ENCODE data around the gene MRC2. TPM values are rescaled to one million over a fixed set of nuclear protein-coding genes. Genes with fewer than 3 reads are reported as not detected.

The MRC2 gene
- polyA plus RNA-seq, 3 donors = 0.04 TPM; not detected in 2

- no peak overlapping the region for H3K4me2 ChIP-seq (replicated peaks; ENCODE audit: extremely low read depth, low read length, poor library complexity, severe bottlenecking)
- H3K9me3 Mint-ChIP-seq = no peaks in the 10 kb centered on the region
- no peak overlapping the region for H3K9ac ChIP-seq (ENCODE audit: insufficient read depth, low read length, poor library complexity, severe bottlenecking)
- H4K20me1 ChIP-seq (ENCODE audit: insufficient read depth, low read length) = no peaks in the 10 kb centered on the region
- TF ChIP-seq CTCF (IDR thresholded peaks at IDR 0.05) = no peak
- peaks cover 10% of the 10 kb centered on the region for H3K4me1 Mint-ChIP-seq
- no peak overlapping the region for H2AFZ ChIP-seq (ENCODE audit: insufficient read depth, low read depth, low read length, poor library complexity, severe bottlenecking)
- intact Hi-C loops (cut with micrococcal nuclease) = loop anchor here in 1 of 2 donors (10.0 kb wide), 1 partner anchor 704 kb away; no protein-coding TSS in a partner anchor
- H3K36me3 Mint-ChIP-seq = no peaks in the 10 kb centered on the region
- no peaks in the 10 kb centered on the region for H3K36me3 ChIP-seq (replicated peaks in 1 of 2; ENCODE audit: control insufficient read depth in 1 of 2, insufficient read depth in 2 of 2, low read length in 2 of 2)
- H3K4me1 ChIP-seq (ENCODE audit: control insufficient read depth in 1 of 2, insufficient read depth in 2 of 2, low read length in 2 of 2) = peaks cover 9 to 12% of the 10 kb centered on the region in 2 donors
- no peaks in the 10 kb centered on the region for H3K79me2 ChIP-seq (ENCODE audit: insufficient read depth, low read length)
- no peaks in the 10 kb centered on the region for H3K9me3 ChIP-seq (replicated peaks in 1 of 2; ENCODE audit: control insufficient read depth in 1 of 2, insufficient read depth in 1 of 2, low read length in 2 of 2)
- DNase-seq = no peak
- 75% methylated on average over 8 of the region's 12 CpGs for WGBS (ENCODE audit: insufficient coverage)
- H3K4me3 Mint-ChIP-seq = no peak overlapping the region
- no peak overlapping the region for H3K27ac Mint-ChIP-seq
- peaks cover 0 to 20% of the 10 kb centered on the region in 2 donors for H3K27me3 ChIP-seq (ENCODE audit: control insufficient read depth in 2 of 2, insufficient read depth in 2 of 2, low read length in 2 of 2)
- H3K27ac ChIP-seq (ENCODE audit: low read depth in 1 of 2, low read length in 2 of 2) = no peak overlapping the region
- H3K4me3 ChIP-seq (replicated peaks in 1 of 3; ENCODE audit: low read depth in 2 of 3, low read length in 3 of 3) = no peak overlapping the region
- H3K27me3 Mint-ChIP-seq (ENCODE audit: low read depth in 3 of 3) = peaks cover 19 to 31% (median 20%) of the 10 kb centered on the region in 3 donors
Measured at GRCh38 chr17:62700964-62701705, 73.7 kb downstream of the MRC2 start.

GRCh38 chr17:62701706-62702085 is 74.2 kb downstream of the MRC2 start:
- Mint-ChIP-seq H3K27ac (no peak overlapping the region), H3K4me1 (peaks cover 10% of the 10 kb centered on the region), H3K27me3 (ENCODE audit: low read depth in 3 of 3) (peaks cover 19 to 36% (median 20%) of the 10 kb centered on the region in 3 donors), H3K9me3 (no peaks in the 10 kb centered on the region), H3K4me3 (no peak overlapping the region), H3K36me3 (no peaks in the 10 kb centered on the region)
- H3K36me3 ChIP-seq (replicated peaks in 1 of 2; ENCODE audit: control insufficient read depth in 1 of 2, insufficient read depth in 2 of 2, low read length in 2 of 2) = no peaks in the 10 kb centered on the region
- no peak for TF ChIP-seq CTCF (IDR thresholded peaks at IDR 0.05)
- no peak overlapping the region for H3K4me2 ChIP-seq (replicated peaks; ENCODE audit: extremely low read depth, low read length, poor library complexity, severe bottlenecking)
- no peaks in the 10 kb centered on the region for H3K79me2 ChIP-seq (ENCODE audit: insufficient read depth, low read length)
- H3K27ac ChIP-seq (ENCODE audit: low read depth in 1 of 2, low read length in 2 of 2) = no peak overlapping the region
- DNase-seq = no peak
- no peak overlapping the region for H2AFZ ChIP-seq (ENCODE audit: insufficient read depth, low read depth, low read length, poor library complexity, severe bottlenecking)
- H3K9me3 ChIP-seq (replicated peaks in 1 of 2; ENCODE audit: control insufficient read depth in 1 of 2, insufficient read depth in 1 of 2, low read length in 2 of 2) = no peaks in the 10 kb centered on the region
- intact Hi-C loops (cut with micrococcal nuclease) = loop anchor here (2.0 to 10.0 kb wide), 2 partner anchors 703 to 705 kb away; no protein-coding TSS in a partner anchor
- no peak overlapping the region for H3K4me3 ChIP-seq (replicated peaks in 1 of 3; ENCODE audit: low read depth in 2 of 3, low read length in 3 of 3)
- H3K9ac ChIP-seq (ENCODE audit: insufficient read depth, low read length, poor library complexity, severe bottlenecking) = no peak overlapping the region
- WGBS (ENCODE audit: insufficient coverage) = 82% methylated on average over 5 of the region's 8 CpGs
- peaks cover 9 to 12% of the 10 kb centered on the region in 2 donors for H3K4me1 ChIP-seq (ENCODE audit: control insufficient read depth in 1 of 2, insufficient read depth in 2 of 2, low read length in 2 of 2)
- peaks cover 0 to 20% of the 10 kb centered on the region in 2 donors for H3K27me3 ChIP-seq (ENCODE audit: control insufficient read depth in 2 of 2, insufficient read depth in 2 of 2, low read length in 2 of 2)
- no peaks in the 10 kb centered on the region for H4K20me1 ChIP-seq (ENCODE audit: insufficient read depth, low read length)
